ENCODE results near the gene HIKESHI.

- no peak for TF ChIP-seq CTCF (IDR thresholded peaks at IDR 0.05)
- TF ChIP-seq POLR2A (IDR thresholded peaks at IDR 0.05): no peak
These were observed 70.0 kb downstream of the HIKESHI start for GRCh38 chr11:86372041-86372440.
